HL-60 (cell line): ENCODE results near the gene NET1.

Experiments
- CTCF ChIP-seq: IDR thresholded peaks from one replicate; pipeline ENCODE4 v1.5.1; 2011; ENCODE audit warnings: low read length, control low read depth, inconsistent platforms; ENCODE audit not compliant: insufficient read depth
- GABPA ChIP-seq: IDR thresholded peaks from 2 replicates; pipeline ENCODE4 v1.6.1; 2012; ENCODE audit warnings: low read depth

- TF ChIP-seq CTCF: no peak
- TF ChIP-seq GABPA: no peak
These were observed 46.4 kb upstream of the NET1 start for GRCh38 chr10:5365928-5366327.
